ENCODE results near the gene AKR1B1. TPM values are rescaled to one million over a fixed set of nuclear protein-coding genes. Genes with fewer than 3 reads are reported as not detected.

The AKR1B1 gene
- total RNA-seq, 1 experiment from 2014 or later, result 166 TPM

GRCh38 chr7:134454277-134454676 is 4.6 kb downstream of the AKR1B1 start:
- Histone ChIP-seq H3K56ac (ENCODE audit: insufficient read length, low read depth, low read length) (no peak overlapping the region), H4K8ac (replicated peaks; ENCODE audit: insufficient read length, low read depth, low read length) (no peak overlapping the region), H3K79me1 (ENCODE audit: insufficient read depth, low read depth, low read length, poor library complexity, severe bottlenecking) (peaks cover 11% of the 10 kb centered on the region), H3K9me3 (ENCODE audit: control insufficient read depth, low read depth, low read length) (no peaks in the 10 kb centered on the region), H2BK12ac (ENCODE audit: insufficient read length, low read depth, low read length) (no peak overlapping the region), H3K14ac (ENCODE audit: insufficient read depth, low read length) (no peak overlapping the region), H3K4ac (ENCODE audit: low read depth, low read length) (no peak overlapping the region), H3K23ac (ENCODE audit: insufficient read length, low read depth, low read length) (no peak overlapping the region), H4K20me1 (ENCODE audit: control insufficient read depth, insufficient read depth, insufficient read length) (no peaks in the 10 kb centered on the region), H4K91ac (ENCODE audit: insufficient read length, low read depth, low read length) (no peak overlapping the region), H3K18ac (ENCODE audit: insufficient read length, low read depth, low read length) (no peak overlapping the region), H3K79me2 (ENCODE audit: insufficient read depth, low read length) (peaks cover 7% of the 10 kb centered on the region; the same call in 1 of the 2 replicates), H2BK120ac (ENCODE audit: low read depth, low read length, poor library complexity, severe bottlenecking) (no peak overlapping the region), H4K5ac (ENCODE audit: insufficient read length, low read depth, low read length) (no peak overlapping the region), H3K4me2 (ENCODE audit: insufficient read depth, insufficient read length, low read length) (no peak overlapping the region), H3K4me1 (ENCODE audit: insufficient read depth, low read length) (no peaks in the 10 kb centered on the region), H3K27ac (ENCODE audit: insufficient read length, low read depth, low read length) (no peak overlapping the region), H3K27me3 (ENCODE audit: insufficient read depth, low read length) (no peaks in the 10 kb centered on the region), H2BK20ac (ENCODE audit: low read depth, low read length, poor library complexity, severe bottlenecking) (no peak overlapping the region), H2BK5ac (ENCODE audit: insufficient read length, low read length) (no peak overlapping the region), H3K23me2 (ENCODE audit: insufficient read length, low read depth, low read length, poor library complexity, severe bottlenecking) (peaks cover 4% of the 10 kb centered on the region), H3K9ac (ENCODE audit: extremely low read depth, insufficient read length, low read length) (no peak overlapping the region), H2AK5ac (ENCODE audit: insufficient read length, low read length) (no peak overlapping the region), H2AFZ (ENCODE audit: low read length) (no peak overlapping the region), H3T11ph (ENCODE audit: low read length) (no peak overlapping the region), H2BK15ac (ENCODE audit: low read depth, low read length) (no peak overlapping the region)
- Mint-ChIP-seq H3K27ac (no peak overlapping the region; a peak in 1 of 7 replicates), H3K36me3 (ENCODE audit: insufficient read depth in 1 of 3, low read depth in 3 of 3) (peaks cover 30 to 62% (median 53%) of the 10 kb centered on the region in 3 experiments), H3K9me3 (no peaks in the 10 kb centered on the region), H3K4me3 (no peak overlapping the region), H3K4me1 (peaks cover 12% of the 10 kb centered on the region in 2 experiments), H3K27me3 (ENCODE audit: low read depth) (no peaks in the 10 kb centered on the region)
- no CpG with 5 or more reads among the region's 4 CpGs for WGBS (ENCODE audit: extremely low coverage, insufficient read length, low lambda C conversion rate)
- TF ChIP-seq CTCF (conservative IDR thresholded peaks at IDR 0.05), result no peak
- DNase-seq, result no peak

All from H9 (cell line).